ENCODE measurements around the gene ADH1A. TPM values are rescaled to one million over a fixed set of nuclear protein-coding genes. Genes with fewer than 3 reads are reported as not detected.

ADH1A gene
- total RNA-seq, 2 experiments from 2014 or later = not detected

DNA sequence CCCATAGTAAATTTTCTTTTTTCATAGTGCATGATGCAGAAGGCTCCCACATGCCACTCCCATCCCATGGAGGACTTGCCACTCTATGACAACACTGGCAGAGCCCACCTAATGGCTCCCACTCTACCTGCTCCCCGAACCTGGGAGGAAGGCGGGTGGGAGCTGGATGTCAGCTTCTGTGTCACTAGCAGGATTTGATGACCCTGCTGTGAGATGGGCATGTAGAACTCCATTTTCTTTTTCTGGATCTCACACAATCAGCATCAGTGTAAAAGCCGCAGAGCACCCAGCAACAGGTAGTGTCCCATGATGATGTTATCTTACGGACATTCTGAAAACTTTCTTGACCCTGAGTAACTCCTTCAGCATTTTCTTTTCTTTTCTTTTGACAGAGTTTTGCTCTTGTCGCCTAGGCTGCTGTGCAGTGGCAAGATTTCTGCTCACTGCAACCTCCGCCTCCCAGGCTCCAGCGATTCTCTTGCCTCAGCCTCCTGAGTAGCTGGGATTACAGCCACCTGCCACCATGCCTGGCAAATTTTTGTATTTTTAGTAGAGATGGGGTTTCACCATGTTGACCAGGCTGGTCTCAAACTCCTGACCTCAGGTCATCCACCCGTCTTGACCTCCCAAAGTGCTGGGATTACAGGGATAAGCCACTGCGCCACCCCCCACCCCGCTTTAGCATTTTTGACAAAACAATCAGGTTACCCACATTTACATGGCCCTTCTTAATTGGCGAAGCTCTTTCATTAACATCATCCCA, 15.0 kb upstream of the ADH1A start:
- H3K79me2 ChIP-seq (ENCODE audit: insufficient read depth, low read depth, low read length) = no peaks in the 10 kb centered on the region
- ChIA-PET POLR2A (interaction anchor here (0.6 to 0.7 kb wide), 2 partner anchors 12 to 296 kb away, joined by 3 read pairs; no protein-coding TSS in a partner anchor), CTCF (ENCODE audit: unreplicated experiment) (no interaction called here)
- no peaks in the 10 kb centered on the region for H3K9me2 ChIP-seq (ENCODE audit: insufficient read depth, low read length)
- no peaks in the 10 kb centered on the region for H4K20me1 ChIP-seq (ENCODE audit: insufficient read depth, low read length)
- H3K27ac ChIP-seq (ENCODE audit: low read depth, low read length, poor library complexity, severe bottlenecking) = no peak overlapping the region
- BruUV-seq (replicated peaks) = no TSS peak
- H2AFZ ChIP-seq (ENCODE audit: low read length) = no peak overlapping the region
- H3K4me3 ChIP-seq (ENCODE audit: low read depth, low read length, poor library complexity, severe bottlenecking) = no peak overlapping the region
- H3K9me3 ChIP-seq (ENCODE audit: low read length) = no peaks in the 10 kb centered on the region
- no peaks in the 10 kb centered on the region for H3K36me3 ChIP-seq (ENCODE audit: insufficient read depth, low read length)
- H3K4me2 ChIP-seq (ENCODE audit: low read length) = no peak overlapping the region
- intact Hi-C loops (cut with micrococcal nuclease; ENCODE audit: unreplicated experiment) = no loop called here
- no peak for TF ChIP-seq EZH2phosphoT487 (IDR thresholded peaks at IDR 0.05; ENCODE audit: borderline replicate concordance, low read depth, low read length)
- DNase-seq (ENCODE audit: low spot score) = no peak
- no peaks in the 10 kb centered on the region for H3K4me1 ChIP-seq (ENCODE audit: insufficient read depth, low read length, poor library complexity, severe bottlenecking)

GRCh38 chr4:99301376-99302164, 10.8 kb upstream of the ADH1A start:
- H3K9me2 ChIP-seq (ENCODE audit: insufficient read depth, low read length) = no peaks in the 10 kb centered on the region
- no peak overlapping the region for H3K27ac ChIP-seq (ENCODE audit: low read depth, low read length, poor library complexity, severe bottlenecking)
- ChIA-PET POLR2A (no interaction called here), CTCF (ENCODE audit: unreplicated experiment) (no interaction called here)
- BruUV-seq (replicated peaks) = no TSS peak
- H3K79me2 ChIP-seq (ENCODE audit: insufficient read depth, low read depth, low read length) = no peaks in the 10 kb centered on the region
- intact Hi-C loops (cut with micrococcal nuclease; ENCODE audit: unreplicated experiment) = no loop called here
- DNase-seq (ENCODE audit: low spot score) = no peak
- no peak overlapping the region for H2AFZ ChIP-seq (ENCODE audit: low read length)
- no peaks in the 10 kb centered on the region for H3K36me3 ChIP-seq (ENCODE audit: insufficient read depth, low read length)
- no peaks in the 10 kb centered on the region for H3K9me3 ChIP-seq (ENCODE audit: low read length)
- H4K20me1 ChIP-seq (ENCODE audit: insufficient read depth, low read length) = no peaks in the 10 kb centered on the region
- H3K4me2 ChIP-seq (ENCODE audit: low read length) = no peak overlapping the region
- H3K4me1 ChIP-seq (ENCODE audit: insufficient read depth, low read length, poor library complexity, severe bottlenecking) = no peaks in the 10 kb centered on the region
- no peak for TF ChIP-seq CTCF (conservative IDR thresholded peaks at IDR 0.05; ENCODE audit: low read length)
- TF ChIP-seq EZH2phosphoT487 (IDR thresholded peaks at IDR 0.05; ENCODE audit: borderline replicate concordance, low read depth, low read length) = no peak
- H3K4me3 ChIP-seq (ENCODE audit: low read depth, low read length, poor library complexity, severe bottlenecking) = no peak overlapping the region

DNA sequence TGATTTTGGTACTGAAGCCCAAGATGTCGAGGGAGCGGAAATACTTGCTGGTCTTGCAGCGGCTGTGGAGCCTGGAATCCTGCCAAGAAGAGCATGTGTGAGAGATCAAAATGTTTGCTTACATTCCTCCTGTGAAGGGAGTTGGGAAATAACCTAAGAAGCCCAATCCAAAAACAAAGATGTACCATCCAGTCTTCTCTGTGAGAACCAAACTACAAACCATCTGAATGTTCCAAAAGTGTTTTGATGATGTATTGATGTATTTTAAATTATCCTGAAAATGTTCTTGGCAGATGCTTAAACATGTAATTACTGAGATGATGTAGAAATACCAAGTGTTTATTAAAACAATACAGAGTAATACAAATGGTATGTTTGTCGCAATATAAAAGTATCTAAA, 10.1 kb upstream of the ADH1A start:
- BruUV-seq (replicated peaks) = no TSS peak
- H3K79me2 ChIP-seq (ENCODE audit: insufficient read depth, low read depth, low read length) = no peaks in the 10 kb centered on the region
- no peak overlapping the region for H3K4me3 ChIP-seq (ENCODE audit: low read depth, low read length, poor library complexity, severe bottlenecking)
- no peaks in the 10 kb centered on the region for H3K36me3 ChIP-seq (ENCODE audit: insufficient read depth, low read length)
- no peaks in the 10 kb centered on the region for H3K9me2 ChIP-seq (ENCODE audit: insufficient read depth, low read length)
- no peak overlapping the region for H3K4me2 ChIP-seq (ENCODE audit: low read length)
- H3K4me1 ChIP-seq (ENCODE audit: insufficient read depth, low read length, poor library complexity, severe bottlenecking) = no peaks in the 10 kb centered on the region
- H4K20me1 ChIP-seq (ENCODE audit: insufficient read depth, low read length) = no peaks in the 10 kb centered on the region
- no peaks in the 10 kb centered on the region for H3K9me3 ChIP-seq (ENCODE audit: low read length)
- DNase-seq (ENCODE audit: low spot score) = no peak
- TF ChIP-seq EZH2phosphoT487 (IDR thresholded peaks at IDR 0.05; ENCODE audit: borderline replicate concordance, low read depth, low read length) = no peak
- TF ChIP-seq CTCF (conservative IDR thresholded peaks at IDR 0.05; ENCODE audit: low read length) = no peak
- intact Hi-C loops (cut with micrococcal nuclease; ENCODE audit: unreplicated experiment) = no loop called here
- no peak overlapping the region for H3K27ac ChIP-seq (ENCODE audit: low read depth, low read length, poor library complexity, severe bottlenecking)
- ChIA-PET CTCF (ENCODE audit: unreplicated experiment) (no interaction called here), POLR2A (no interaction called here)
- no peak overlapping the region for H2AFZ ChIP-seq (ENCODE audit: low read length)

Measured in OCI-LY7 (cell line).